Stimulated activated CD8-positive, alpha-beta memory T cell treated with anti-CD3 and anti-CD28 coated beads, Interleukin-12 subunit alpha, Interleukin-12 subunit beta, amount 100 ng/mL, for 4 hours (primary cell): ENCODE results near the gene SHKBP1.
"Not testable (repeated sequence)": the region's sequence is repeated elsewhere in the genome, so short reads cannot be mapped to it uniquely, and the experiment has no call there.

Experiments
- DNase-seq: peaks from one replicate; pipeline ENCODE4 v3.0.0-alpha.2; 2020; ENCODE audit warnings: low read depth

SHKBP1 gene

GRCh38 chr19:40556953-40557530 is 19.6 kb upstream of the SHKBP1 start:
- DNase-seq: no peak

DNA sequence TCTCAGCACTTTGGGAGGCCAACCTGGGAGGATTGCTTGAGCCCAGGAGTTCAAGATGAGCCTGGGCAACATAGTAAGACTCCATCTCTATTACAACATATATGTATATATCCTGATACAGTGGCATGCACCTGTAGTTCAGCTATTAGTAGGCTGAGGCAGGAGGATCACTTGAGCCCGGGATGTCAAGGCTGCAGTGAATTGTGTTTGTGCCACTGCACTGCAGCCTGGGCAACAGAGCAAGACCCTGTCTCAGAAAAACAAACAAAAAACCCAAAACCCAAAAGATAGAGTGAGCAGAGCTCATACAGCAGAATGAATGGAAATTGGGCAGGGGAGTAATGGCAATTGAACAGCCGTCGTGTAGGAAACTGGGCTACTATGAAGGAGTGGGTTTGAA is 17.3 kb upstream of the SHKBP1 start:
- DNase-seq: no peak

DNA sequence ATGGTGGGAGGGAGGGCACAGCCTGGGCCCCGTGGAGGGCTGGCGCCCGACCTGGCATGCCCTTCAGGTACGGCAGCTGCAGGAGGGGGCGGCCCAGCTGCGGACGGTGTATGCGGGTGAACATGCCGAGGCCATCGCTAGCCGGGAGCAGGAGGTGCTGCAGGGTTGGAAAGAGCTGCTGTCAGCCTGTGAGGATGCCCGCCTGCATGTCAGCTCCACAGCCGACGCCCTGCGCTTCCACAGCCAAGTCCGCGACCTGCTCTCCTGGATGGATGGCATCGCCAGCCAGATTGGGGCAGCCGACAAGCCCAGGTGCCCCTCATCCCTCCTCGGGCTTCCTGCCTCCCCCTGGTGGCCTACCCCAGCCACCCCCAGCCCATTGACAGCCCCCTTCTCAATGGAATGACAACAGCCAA is 16.6 kb upstream of the SHKBP1 start:
- DNase-seq: no peak

GRCh38 chr19:40561947-40562346 is 14.7 kb upstream of the SHKBP1 start:
- DNase-seq: no peak

- not testable (repeated sequence) for DNase-seq
Measured at GRCh38 chr19:40564535-40564934, 12.1 kb upstream of the SHKBP1 start.

GRCh38 chr19:40565355-40565754 is 11.3 kb upstream of the SHKBP1 start:
- no peak for DNase-seq

- DNase-seq: no peak
Measured at GRCh38 chr19:40565910-40566495, 10.7 kb upstream of the SHKBP1 start.

- DNase-seq: no peak
Measured at GRCh38 chr19:40567040-40567749, 9.5 kb upstream of the SHKBP1 start.

DNA sequence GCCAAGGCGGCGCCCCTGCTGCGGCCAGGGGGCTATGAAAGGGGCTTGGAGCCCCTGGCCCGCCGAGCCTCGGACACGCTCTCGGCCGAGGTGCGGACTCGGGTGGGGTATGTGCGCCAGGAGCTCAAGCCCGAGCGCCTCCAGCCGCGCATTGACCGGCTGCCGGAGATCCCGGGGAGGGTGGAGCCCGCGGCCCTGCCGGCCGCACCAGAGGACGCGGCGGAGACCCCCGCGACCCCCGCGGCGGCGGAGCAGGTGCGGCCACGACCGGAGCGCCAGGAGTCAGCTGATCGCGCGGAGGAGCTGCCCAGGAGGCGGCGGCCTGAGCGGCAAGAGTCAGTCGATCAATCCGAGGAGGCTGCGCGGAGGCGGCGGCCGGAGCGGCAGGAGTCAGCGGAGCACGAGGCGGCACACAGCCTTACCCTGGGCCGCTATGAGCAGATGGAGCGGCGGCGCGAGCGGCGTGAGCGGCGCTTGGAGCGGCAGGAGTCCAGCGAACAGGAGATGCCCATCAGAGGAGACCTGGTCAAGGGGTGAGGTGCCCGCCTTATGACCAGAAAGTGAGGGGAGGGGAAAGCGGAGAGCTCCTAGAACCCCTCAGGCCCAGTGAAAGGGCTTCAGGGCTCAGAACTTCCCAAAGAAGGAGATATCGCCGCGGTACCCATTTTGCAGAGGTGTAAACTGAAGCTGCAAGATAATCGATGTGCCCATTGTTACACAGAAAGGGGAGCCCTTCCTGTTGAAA is 8.8 kb upstream of the SHKBP1 start:
- no peak for DNase-seq

DNA sequence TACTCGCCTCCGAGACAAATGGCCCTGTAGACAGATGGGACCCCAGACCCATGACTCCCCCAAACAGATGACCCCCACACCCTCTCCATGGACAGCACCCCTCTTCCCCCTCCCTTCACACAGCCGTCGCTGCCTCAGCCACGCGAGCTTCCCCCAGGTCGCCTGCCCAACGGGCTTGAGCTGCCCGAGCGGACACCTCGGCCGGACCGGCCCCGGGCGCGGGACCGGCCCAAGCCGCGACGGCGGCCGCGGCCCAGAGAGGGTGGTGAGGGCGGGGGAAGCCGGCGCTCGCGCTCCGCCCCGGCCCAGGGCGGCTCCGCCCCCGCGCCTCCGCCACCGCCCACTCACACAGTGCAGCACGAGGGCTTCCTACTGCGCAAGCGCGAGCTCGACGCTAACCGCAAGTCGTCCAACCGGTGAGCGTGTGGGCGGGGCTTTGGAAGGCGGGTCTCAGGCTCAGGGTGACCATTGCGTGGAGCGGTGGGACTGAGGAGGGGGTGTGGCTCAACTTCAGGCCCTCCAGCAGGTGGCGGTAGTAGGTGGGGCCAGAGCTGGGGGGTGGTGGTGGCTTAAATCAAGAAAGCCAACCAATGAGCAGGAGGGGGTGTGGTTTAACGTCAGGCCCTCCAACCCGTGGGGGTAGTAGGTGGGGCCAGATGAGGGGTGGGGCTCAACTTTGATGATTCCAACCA is 6.2 kb upstream of the SHKBP1 start:
- peak; percentile 81 for DNase-seq

DNA sequence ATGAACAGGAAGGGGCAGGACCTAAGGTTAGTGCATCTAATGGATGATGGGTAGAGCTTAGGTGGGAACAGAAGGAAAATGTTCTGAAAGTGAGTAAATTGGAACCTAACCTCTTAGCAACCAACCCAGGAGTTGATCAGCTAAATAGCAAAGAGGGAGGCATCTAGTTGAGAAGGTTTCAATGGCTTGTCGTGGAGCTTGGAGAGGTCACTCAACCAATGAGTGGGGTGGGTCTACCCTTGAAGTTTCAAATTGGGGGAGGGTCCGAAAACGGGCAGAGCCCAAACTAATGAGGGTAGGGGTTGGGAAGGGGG is 5.7 kb upstream of the SHKBP1 start:
- no peak for DNase-seq

DNA sequence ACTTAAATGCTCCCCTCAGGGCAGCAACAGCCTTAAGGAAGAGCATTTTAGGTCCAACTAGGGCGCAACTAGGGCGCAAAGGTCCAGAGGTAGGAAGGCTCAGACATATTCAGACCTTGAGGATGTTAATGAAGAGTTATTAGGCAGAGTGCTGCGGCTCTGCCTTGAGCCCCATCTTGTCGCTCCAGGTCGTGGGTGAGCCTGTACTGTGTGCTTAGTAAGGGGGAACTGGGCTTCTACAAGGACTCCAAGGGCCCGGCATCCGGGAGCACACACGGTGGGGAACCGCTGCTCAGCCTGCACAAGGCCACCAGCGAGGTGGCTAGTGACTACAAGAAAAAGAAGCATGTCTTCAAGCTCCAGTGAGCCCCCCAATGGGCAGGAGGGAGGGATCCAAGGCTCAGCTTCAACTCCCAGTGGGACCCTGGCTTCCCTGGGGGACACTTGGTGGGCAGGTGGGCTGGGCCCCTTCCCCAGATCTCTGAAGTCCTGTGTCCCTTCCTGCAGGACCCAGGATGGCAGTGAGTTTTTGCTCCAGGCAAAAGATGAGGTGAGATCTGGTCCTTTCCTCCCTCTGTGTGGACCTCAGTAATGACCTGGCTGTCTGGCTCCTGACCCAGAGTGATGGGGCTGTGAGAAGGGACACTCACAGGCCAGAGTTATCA is 4.7 kb upstream of the SHKBP1 start:
- DNase-seq: no peak

DNA sequence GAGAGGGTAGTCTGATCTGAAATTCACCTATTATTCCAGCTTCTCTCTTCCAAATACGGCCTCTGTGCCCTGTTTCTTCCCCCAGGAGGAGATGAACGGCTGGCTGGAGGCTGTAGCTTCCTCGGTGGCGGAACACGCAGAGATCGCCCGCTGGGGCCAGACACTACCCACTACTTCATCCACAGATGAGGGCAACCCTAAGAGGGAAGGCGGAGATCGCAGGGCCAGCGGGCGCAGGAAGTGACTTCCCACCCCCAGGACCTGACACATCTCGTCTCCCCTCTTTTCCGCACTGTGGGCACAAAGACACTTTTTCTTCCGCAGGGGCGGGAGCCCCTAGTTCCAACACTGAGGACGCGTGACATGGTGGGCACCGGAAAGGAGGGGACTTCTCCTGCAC is 1.3 kb upstream of the SHKBP1 start:
- no peak for DNase-seq

- DNase-seq: no peak
Measured at GRCh38 chr19:40576151-40576584, 505 bp upstream of the SHKBP1 start.

DNA sequence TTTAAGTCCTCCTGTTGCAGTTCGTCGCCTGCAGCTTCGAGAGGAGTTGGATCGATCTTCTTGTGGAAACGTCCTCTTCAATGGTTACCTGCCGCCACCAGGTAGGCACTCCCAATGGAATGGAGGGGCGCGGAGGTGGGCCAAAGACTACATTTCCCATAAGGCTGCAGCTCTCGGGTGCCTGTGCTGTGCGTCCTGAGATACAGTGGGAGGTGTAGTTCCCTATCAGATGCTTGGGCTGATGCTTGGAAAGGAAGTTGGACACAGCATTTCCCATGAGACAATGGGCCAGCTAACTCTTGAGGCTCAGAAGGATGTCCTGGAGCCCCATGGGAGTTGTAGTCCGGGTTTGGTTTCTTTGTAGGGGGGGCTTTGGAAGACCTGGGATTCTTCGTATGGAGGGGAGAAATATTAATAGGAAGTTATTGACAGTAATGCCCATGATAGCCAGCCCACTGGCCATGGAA is 1.8 kb downstream of the SHKBP1 start:
- DNase-seq: no peak

DNA sequence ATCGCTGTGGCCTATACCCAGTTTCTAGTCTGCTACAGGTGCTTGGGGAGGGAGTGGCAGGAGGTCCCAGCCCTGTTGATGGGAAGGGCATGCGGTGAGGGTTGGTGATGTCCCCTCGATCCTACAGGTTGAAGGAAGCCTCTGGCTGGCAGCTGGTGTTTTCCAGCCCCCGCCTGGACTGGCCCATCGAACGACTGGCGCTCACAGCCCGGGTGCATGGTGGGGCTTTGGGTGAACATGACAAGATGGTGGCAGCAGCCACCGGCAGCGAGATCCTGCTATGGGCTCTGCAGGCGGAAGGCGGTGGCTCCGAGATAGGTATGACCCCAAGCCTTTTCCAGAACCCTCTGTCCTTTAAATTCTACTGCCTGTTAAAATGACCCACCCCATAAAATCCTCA is 3.9 kb downstream of the SHKBP1 start:
- no peak for DNase-seq

GRCh38 chr19:40581531-40581930 is 4.9 kb downstream of the SHKBP1 start:
- DNase-seq: no peak

GRCh38 chr19:40582467-40582866 is 5.8 kb downstream of the SHKBP1 start:
- no peak for DNase-seq

DNA sequence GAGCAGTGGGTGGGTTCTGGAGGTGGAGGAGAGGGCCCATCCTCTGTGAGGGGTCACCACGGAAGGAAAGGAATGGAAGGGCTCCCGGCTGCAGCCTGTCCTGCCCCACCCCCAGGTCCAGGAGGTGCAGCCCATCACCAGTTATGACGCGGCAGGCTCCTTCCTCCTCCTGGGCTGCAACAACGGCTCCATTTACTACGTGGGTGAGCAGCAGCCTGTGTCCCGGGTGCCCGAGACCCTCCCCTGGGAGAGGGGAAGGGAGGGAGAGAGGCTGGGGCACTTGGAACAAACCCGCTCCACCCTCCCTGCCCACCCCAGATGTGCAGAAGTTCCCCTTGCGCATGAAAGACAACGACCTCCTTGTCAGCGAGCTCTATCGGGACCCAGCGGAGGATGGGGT is 6.6 kb downstream of the SHKBP1 start:
- no peak for DNase-seq

DNA sequence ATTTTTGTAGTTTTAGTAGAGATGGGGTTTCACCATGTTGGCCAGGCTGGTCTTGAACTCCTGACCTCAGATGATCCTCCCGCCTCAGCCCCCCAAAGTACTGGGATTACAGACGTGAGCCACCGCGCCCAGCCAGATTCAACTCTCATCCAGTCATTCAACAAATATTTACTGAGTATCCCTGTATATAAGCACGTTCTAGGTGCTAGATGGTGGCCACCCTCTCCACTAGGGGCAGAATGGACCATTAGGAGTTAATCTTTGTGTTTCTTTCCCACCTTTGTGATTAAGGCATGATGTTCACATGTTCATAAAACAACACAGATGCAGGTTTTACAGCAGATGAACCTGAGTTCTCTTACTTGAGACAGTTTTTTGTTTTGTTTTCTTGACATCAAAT is 7.3 kb downstream of the SHKBP1 start:
- DNase-seq: no peak

GRCh38 chr19:40585241-40585981 is 8.7 kb downstream of the SHKBP1 start:
- DNase-seq: no peak
